SU-DHL-6 (cell line): ENCODE results near the gene SHISAL1.

Source experiments
- H2AFZ ChIP-seq: fragments of 200-600 bp; sonication (generic); 2 replicates; pipeline ENCODE4 v1.6.1; 2014; ENCODE audit warnings: low read depth, mild to moderate bottlenecking, moderate library complexity, mixed read lengths, antibody characterized with exemption, low read length; ENCODE audit not compliant: severe bottlenecking
- H3F3A ChIP-seq: fragments of 200-600 bp; shearing (Covaris generic); 2 replicates; pipeline ENCODE4 v1.6.0; 2016; ENCODE audit warnings: antibody characterized with exemption, mild to moderate bottlenecking; ENCODE audit not compliant: insufficient read depth
- H3K27ac ChIP-seq: fragments of 200-600 bp; sonication (generic); 2 replicates; pipeline ENCODE4 v1.5.1; 2016; ENCODE audit warnings: low read depth, mild to moderate bottlenecking, low read length, moderate library complexity, mixed read lengths
- H3K27me3 ChIP-seq: fragments of 200-600 bp; sonication (generic), shearing (Covaris generic); 2 replicates; pipeline ENCODE4 v1.6.0; 2014; ENCODE audit warnings: mild to moderate bottlenecking, low read length
- H3K36me3 ChIP-seq: fragments of 200-600 bp; sonication (generic); 2 replicates; pipeline ENCODE4 v1.6.1; 2014; ENCODE audit warnings: mild to moderate bottlenecking, low read length, mixed read lengths
- H3K4me2 ChIP-seq: fragments of 300-600, 200-600 bp; shearing (Covaris generic), sonication (generic); 2 replicates; pipeline ENCODE4 v1.6.0; 2014; ENCODE audit warnings: low read length, low read depth, mild to moderate bottlenecking; ENCODE audit not compliant: poor library complexity, severe bottlenecking
- H3K4me3 ChIP-seq: fragments of 200-600 bp; sonication (generic); 2 replicates; pipeline ENCODE4 v1.5.1; 2014; ENCODE audit warnings: antibody characterized with exemption, low read length, mild to moderate bottlenecking, mixed read lengths; ENCODE audit not compliant: insufficient read depth, poor library complexity, severe bottlenecking
- H3K79me2 ChIP-seq: fragments of 200-600 bp; sonication (generic); 2 replicates; pipeline ENCODE4 v1.6.1; 2014; ENCODE audit warnings: mild to moderate bottlenecking, low read length, moderate library complexity; ENCODE audit not compliant: insufficient read depth
- H3K9ac ChIP-seq: fragments of 200-600 bp; sonication (generic); 2 replicates; pipeline ENCODE4 v1.7.0; 2014; ENCODE audit warnings: mild to moderate bottlenecking, low read length
- H3K9me2 ChIP-seq: fragments of 200-600 bp; sonication (generic); replicated peaks from 2 replicates; pipeline ENCODE4 v1.6.1; 2014; ENCODE audit warnings: low read length; ENCODE audit not compliant: insufficient read depth
- H3K9me3 ChIP-seq: fragments of 200-600 bp; sonication (generic); 2 replicates; pipeline ENCODE4 v1.6.1; 2014; ENCODE audit warnings: low read length, mixed read lengths; ENCODE audit not compliant: insufficient read depth
- H4K20me1 ChIP-seq: fragments of 200-600 bp; sonication (generic); 2 replicates; pipeline ENCODE4 v1.6.1; 2014; ENCODE audit warnings: low read depth, mild to moderate bottlenecking, antibody characterized with exemption, low read length, moderate library complexity, mixed read lengths
- CTCF ChIP-seq: fragments of 200-600 bp; sonication (generic); IDR thresholded peaks from one replicate; pipeline ENCODE4 v1.5.1; 2017; ENCODE audit warnings: antibody characterized with exemption, mild to moderate bottlenecking, low read length, moderate library complexity; ENCODE audit not compliant: insufficient read depth, poor library complexity, severe bottlenecking
- EZH2phosphoT487 ChIP-seq: fragments of 200-600 bp; sonication (generic), shearing (Covaris generic); conservative IDR thresholded peaks from 2 replicates; pipeline ENCODE4 v1.6.1; 2018; ENCODE audit warnings: mild to moderate bottlenecking, antibody characterized with exemption, low read length, moderate library complexity, mixed read lengths

Gene SHISAL1

GRCh38 chr22:44348971-44349560 is 36.3 kb upstream of the SHISAL1 start:
- Histone ChIP-seq H4K20me1 (no peaks in the 10 kb centered on the region), H2AFZ (no peak overlapping the region), H3K36me3 (no peaks in the 10 kb centered on the region), H3K9me3 (no peaks in the 10 kb centered on the region), H3K9ac (no peak overlapping the region), H3K4me3 (no peak overlapping the region), H3F3A (no peaks in the 10 kb centered on the region), H3K27ac (no peak overlapping the region), H3K9me2 (no peaks in the 10 kb centered on the region), H3K4me2 (no peak overlapping the region), H3K27me3 (no peaks in the 10 kb centered on the region), H3K79me2 (no peaks in the 10 kb centered on the region)
- TF ChIP-seq CTCF (no peak), EZH2phosphoT487 (no peak)

GRCh38 chr22:44347549-44347948 is 34.8 kb upstream of the SHISAL1 start:
- TF ChIP-seq EZH2phosphoT487 = no peak
- TF ChIP-seq CTCF = no peak
- Histone ChIP-seq H3K4me3 (no peak overlapping the region), H3K79me2 (no peaks in the 10 kb centered on the region), H3K9me3 (no peaks in the 10 kb centered on the region), H3K36me3 (no peaks in the 10 kb centered on the region), H3F3A (no peaks in the 10 kb centered on the region), H2AFZ (no peak overlapping the region), H3K27me3 (no peaks in the 10 kb centered on the region), H3K9me2 (no peaks in the 10 kb centered on the region), H3K9ac (no peak overlapping the region), H3K27ac (no peak overlapping the region), H4K20me1 (no peaks in the 10 kb centered on the region), H3K4me2 (no peak overlapping the region)

GRCh38 chr22:44347080-44347479 is 34.3 kb upstream of the SHISAL1 start:
- Histone ChIP-seq H3K4me2 (no peak overlapping the region), H3K9ac (no peak overlapping the region)

More at GRCh38 chr22:44347080-44347479, 34.3 kb upstream of the SHISAL1 start:
- TF ChIP-seq EZH2phosphoT487 = no peak
- TF ChIP-seq CTCF = no peak
- Histone ChIP-seq H3F3A (no peaks in the 10 kb centered on the region), H4K20me1 (no peaks in the 10 kb centered on the region), H3K36me3 (no peaks in the 10 kb centered on the region), H3K27me3 (no peaks in the 10 kb centered on the region), H3K9me2 (no peaks in the 10 kb centered on the region), H2AFZ (no peak overlapping the region), H3K79me2 (no peaks in the 10 kb centered on the region), H3K9me3 (no peaks in the 10 kb centered on the region), H3K4me3 (no peak overlapping the region), H3K27ac (no peak overlapping the region)
